ENCODE data around the gene CADM3.

CADM3 gene, protein sequence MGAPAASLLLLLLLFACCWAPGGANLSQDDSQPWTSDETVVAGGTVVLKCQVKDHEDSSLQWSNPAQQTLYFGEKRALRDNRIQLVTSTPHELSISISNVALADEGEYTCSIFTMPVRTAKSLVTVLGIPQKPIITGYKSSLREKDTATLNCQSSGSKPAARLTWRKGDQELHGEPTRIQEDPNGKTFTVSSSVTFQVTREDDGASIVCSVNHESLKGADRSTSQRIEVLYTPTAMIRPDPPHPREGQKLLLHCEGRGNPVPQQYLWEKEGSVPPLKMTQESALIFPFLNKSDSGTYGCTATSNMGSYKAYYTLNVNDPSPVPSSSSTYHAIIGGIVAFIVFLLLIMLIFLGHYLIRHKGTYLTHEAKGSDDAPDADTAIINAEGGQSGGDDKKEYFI

DNA sequence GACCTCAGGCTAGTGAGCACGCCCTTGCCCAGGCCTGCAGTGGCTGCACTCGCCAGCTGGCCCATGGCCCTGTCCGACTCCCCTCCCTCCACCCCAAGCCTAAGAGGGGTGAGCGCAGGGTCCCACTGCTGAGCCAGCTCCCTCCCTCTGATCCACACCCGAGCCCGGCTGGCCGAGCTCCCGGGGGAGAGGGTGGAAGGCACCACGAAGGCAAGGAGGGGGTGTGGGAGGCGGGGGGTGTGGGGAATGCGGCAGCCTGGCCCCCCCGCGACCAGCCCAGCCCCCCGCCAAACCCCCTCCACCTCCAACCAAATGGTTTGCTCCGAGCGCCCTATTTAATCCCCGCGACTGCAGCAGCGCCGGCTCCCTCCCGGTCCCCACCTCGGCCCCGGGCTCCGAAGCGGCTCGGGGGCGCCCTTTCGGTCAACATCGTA is at the start of gene CADM3:
TSS of gene CADM3 (plus strand) at position 362 of the 434 bp plus-strand sequence. CDS start 151 bp downstream, outside the sequence.
- DNase-seq = peak in 44 of 51 donors; percentile 7 to 92 (median 53)

DNA sequence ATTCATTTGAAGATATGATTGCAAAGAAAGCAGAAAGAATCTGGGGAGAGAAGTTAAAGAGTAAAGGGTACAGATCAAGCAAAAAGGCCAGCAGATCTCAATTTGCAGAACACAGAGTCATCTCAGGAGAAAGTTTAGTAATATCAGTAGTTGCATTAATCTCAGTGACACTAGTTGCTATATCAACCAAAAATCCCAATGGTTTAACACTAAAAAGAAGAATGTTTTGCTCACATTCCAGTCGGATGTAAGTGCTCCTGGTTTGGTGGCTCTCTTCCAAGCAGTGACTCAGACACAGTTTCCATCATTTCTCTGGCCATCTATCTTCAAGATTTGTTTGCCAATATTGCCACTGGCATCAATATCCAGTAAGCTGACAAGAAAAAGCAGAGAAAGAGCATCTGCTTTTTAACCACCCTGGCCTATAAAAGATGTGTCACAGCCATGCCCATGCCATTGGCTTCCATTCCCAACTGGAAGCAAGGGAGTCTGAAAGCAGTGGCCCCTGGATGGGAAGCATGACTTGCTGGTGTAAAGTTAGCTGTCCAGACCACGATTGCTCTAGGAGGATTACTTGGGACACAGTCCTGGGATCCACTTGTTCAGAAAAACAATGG is 49.3 kb upstream of the CADM3 start:
- no peak for DNase-seq

DNA sequence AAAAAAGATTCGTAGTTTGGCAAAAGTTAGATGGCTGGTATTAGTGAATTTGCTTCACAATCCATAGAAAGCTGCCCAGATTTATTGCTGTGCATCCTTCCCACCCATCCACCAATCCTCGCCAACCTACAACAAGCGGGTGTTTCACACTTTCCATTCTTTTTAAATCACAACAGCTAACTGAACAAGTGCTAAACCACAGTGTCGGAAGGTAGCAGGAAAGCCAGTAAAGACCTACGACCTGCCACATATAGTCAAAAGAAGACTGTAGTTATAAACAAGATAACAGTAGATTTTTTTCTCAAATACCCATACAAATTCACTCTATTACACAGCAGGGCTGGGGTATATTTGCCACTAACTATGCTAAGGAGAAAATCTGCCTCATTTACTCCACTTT is 47.8 kb upstream of the CADM3 start:
- no peak for DNase-seq

DNA sequence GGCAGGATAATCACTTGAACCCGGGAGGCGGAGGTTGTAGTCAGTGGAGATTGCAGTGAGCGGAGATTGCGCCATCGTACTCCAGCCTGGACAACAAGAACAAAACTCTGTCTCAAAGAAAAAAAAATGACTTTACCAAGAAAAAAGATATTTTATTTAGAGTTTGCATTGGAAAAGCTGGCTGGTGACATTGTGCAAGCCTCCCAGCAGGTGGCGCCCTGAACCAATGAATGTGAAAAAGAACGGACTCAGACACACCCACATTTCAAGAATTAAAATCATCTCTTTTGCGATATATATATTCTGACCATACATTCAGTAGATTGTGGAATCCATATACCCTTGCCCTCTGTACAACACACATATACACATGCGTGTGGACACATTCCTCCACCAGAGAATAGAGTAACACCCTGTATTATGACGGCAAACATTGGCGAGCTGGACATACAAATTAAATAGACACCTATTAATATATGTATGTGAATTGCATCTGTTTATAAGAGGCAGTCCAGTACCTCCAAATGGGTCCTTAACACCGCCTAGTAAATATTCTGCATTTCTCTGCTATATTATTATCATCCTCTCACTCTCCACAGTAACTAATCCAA is 39.0 kb upstream of the CADM3 start:
- peak in 37 of 51 donors; percentile 2 to 77 (median 25) for DNase-seq

DNA sequence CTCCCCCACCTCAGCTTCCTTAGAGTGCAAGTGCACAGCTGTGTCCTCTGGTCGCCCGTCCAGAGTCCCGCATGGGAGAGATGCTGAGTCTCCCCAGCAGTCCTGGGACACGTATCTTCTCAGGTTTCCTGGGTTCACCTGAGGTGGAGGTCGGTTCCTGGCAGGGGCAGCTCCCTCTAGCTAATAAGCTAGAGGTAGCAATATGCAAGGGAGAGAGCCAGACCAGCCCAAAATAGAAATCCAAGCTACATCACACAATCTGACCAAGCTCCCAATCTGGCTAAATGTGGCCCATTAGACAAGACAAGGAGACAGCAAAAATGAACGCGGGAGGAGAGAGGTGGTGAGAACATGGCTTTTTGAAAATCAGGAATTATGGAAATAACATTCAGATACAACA is 30.9 kb upstream of the CADM3 start:
- DNase-seq = no peak

DNA sequence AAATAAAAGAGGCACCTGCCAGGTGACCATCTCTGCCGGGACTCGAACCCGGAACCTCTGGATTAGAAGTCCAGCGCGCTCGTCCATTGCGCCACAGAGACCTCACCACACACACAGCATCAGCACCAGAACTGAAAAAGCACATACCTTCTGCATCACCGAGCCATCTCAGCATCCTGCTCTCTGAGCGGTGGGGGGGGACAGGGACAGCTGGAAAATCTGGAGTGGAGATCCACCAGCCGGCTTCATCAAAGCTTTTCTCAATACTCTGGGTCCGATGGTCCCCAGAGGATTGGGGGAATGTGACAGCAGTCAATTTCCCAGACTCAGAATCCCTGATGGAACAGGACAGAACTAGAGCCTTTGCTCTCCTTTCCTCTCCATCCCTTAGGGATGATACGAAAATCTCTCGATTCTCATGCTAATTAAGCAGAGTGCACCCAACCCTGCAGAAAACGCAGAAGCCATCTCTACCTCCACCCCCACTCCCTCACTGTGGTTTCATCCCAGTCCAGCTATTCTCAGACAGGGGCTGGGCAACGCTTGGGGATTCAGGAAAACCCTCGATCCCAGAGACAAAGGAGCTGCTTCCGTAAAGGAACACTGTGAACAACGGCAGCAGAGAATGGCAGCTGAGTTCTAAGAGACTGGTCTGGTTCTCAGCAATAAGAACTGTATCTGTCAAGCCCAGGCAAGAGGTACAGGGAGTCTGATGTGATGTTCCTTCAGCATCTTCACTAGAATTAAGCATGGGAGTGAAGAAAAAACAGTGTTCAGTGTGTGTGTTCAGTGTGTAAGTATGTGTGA is 29.6 kb upstream of the CADM3 start:
- peak in 44 of 51 donors; percentile 5 to 85 (median 44) for DNase-seq

DNA sequence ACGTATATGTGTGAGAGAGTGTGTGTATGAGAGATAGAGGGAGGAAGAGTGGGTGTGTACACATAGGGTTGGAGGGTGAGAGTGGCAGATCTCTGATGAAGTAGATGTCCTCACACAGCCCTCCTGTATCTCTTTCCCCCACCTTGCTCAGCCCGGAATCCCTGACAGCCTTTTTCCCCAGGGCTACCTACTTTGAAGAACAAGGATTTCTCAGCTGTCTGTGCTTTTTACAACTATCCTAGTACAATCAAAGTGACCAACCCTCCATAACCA is 29.1 kb upstream of the CADM3 start:
- peak in 2 of 51 donors; percentile 33 to 49 for DNase-seq

DNA sequence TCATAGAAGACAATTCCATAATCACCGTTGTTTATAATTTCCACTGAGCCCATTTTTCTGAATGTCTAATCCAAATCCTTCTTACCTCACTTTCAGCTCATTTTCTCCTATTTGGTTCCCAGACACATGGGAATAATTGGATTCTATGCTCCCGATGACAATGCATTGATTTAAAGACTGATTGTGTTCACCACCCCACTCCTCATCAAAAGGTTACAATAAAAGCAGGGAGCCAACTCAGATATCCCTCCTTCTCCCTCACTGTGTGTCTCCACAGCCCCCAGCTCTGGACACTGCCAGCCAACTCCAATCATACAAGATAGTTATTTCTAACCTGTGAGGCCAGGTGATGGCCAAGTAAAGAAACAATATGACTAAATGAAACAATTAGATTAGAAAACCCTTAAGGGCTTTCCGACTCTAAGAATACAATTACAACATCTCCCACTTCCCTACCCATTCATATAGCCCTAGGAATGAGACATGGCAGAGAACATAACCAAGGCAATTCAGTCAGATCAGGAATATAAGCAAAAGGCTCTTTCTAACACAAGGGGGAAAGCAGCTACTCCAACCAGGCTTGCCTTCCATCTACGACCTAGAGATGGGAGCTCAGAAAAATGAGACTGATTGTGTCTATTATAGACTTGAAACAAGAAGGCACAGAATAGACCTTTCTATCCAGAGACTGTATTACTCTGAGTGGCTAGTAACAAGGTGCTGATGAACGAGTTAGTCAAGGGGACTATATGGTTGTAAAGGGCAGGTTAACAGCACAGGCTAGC is 28.5 kb upstream of the CADM3 start:
- DNase-seq = no peak

DNA sequence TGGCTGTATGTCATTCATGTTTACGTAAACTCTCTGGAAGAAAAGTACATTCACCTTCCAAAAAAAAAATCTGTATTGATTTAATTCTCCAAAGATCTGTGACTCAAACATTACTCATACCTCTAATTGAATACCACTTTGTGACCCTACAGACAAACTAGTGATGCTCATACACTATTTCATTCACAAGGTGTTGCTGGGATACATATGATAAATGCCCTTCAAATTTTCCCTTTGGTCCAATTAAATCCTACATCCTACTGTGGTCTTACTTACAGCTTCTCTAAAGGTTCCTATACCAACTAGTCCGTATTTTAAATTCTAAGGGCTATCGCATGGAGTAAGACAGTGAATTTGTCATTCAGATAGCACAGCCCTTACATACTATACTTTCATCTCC is 26.8 kb upstream of the CADM3 start:
- no peak for DNase-seq

DNA sequence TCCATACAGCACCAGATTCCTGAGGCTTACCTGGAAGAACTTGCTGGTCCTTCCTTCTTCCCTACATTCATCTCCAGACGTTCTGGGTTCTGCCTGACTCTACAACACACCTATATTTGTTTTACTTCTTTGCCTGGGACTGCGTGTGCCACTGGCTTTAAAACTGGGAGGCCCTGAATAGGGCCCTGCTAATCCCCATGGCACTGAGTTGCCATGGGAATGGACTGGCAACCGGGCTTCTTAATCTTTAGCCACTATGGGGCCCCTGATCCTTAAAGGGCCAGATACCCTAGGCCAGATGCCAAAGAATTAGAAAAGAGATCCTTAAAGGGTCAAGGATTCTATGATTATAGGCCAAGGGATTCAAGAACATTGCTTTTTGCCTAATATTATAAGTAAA is 24.4 kb upstream of the CADM3 start:
- no peak for DNase-seq

DNA sequence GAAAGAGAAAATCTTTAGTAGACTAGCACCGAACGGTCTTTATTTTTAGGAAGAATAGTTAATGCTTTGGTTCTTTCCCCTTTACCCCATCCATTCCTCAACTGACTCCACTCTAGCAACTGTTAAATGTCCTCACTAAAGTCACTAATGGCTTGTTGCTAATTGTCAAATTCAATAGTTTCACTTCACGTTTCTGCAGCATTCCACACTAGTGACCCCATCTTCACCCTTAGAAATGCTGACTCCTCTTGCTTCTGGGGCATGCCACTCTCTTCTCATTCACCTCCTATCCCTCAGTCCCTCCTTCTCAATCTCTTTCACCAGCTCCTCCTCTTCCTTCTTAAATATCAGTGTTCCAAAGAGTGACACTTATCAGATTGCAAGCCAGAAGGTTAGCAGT is 19.4 kb upstream of the CADM3 start:
- DNase-seq = no peak

DNA sequence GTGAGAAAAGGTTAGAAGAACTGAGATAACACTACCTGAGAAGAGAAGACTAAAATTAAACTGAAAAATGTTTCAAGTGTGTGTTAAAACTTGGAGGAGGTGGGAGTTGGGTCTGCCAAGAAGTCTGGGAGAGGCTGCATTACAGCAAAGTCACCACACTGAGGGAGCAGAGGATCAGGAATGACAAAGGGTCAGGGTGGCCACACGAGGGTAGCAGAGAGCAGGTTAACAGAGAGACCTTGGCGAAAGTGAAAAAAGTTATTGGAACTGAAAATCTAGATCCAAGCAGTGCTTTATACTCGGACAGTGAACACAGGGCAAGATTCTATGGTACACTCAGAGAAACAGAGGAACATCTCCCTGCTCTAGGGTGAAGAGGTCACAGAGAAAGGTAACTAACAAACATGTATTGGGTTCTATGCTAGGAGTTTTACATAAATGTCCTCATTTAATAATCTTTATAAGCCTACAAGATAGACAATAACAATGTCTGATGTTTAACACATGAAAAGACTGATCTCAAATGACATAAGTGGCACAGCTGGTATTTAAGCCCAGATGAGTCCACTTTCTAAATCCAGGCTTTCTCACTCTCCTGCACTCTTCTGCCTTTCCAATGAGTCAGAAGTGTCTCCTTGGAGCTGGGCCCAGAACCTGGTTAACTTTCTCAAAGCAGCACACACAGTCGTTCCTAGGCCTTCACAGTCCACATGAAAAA is 10.3 kb upstream of the CADM3 start:
- peak in 47 of 51 donors; percentile 8 to 80 (median 53) for DNase-seq

DNA sequence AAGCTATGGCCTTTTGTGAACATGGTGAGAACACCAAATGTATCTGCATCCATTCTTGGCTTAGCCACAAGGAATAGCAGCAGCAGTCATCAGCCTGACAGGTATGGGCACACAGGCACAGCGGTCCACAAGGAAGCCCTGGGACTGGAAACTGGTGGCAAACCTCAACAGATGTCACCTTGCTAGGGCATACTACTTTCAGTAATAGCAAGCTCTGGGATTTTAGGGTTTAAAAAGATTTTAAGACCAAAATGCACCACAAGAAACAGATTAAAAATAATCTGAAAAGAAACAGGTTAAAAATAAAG is 9.7 kb upstream of the CADM3 start:
- DNase-seq = no peak

DNA sequence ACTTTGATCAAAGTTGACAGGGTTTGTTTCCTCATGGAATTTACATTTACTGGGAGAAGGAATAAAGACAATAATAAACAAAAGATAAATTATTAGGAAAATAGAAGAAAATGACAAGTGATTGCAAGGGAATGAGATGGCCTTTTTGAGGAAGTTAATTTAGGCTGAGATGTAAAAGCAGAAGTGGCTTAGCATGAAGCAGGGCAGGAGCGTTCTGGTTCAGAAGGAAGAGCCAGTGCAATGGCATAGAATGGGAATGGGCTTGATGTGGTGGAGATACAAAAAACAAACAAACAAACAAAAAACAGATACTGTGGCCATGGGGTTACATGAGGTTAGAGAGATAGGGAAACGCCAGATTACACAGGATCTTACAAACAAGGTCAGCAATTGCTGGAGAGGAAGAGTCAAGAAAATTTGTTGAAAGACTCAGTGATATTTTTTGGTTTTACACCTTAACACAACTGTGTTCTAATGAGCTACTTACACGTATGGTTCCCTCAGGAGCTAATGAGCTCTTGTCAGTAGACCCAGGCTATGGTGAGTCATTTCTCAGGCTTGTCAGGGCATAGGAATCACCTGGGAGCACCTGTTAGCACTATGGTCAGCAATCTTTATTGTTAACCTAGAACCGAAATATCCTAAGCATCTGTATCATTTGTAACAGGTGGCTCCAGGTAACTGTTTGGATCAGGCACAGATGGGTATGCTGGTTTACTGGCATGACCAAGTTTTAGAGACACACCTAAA is 8.7 kb upstream of the CADM3 start:
- no peak for DNase-seq

DNA sequence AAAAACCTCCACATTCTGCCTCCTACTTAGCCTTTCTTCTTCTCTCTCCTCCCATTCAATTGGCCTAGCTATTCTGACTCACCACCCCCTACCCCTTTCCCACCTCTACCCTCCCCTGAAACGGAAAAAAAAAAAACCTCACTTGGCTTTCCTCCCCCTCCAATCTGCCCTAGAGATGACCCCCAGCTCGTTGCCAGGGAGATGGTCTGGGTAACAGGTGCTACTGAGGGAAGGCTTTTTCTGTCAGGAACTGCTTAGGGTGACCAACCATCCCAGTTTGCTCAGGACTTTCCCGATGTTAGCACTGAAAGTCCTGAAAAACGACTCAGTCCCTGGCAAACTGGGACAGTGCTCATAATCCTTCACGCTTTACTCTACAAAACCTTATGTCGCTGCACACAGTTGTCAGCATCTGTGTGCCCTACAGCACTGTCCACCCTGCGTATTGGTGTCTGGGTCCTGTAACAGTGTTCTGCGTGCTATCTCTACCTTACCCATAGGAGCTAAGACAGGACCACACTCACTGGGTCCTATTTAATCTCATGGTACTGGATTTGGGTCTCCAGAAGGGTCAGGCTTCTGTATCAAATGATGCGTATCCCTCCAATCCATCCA is 7.7 kb upstream of the CADM3 start:
- DNase-seq = no peak

DNA sequence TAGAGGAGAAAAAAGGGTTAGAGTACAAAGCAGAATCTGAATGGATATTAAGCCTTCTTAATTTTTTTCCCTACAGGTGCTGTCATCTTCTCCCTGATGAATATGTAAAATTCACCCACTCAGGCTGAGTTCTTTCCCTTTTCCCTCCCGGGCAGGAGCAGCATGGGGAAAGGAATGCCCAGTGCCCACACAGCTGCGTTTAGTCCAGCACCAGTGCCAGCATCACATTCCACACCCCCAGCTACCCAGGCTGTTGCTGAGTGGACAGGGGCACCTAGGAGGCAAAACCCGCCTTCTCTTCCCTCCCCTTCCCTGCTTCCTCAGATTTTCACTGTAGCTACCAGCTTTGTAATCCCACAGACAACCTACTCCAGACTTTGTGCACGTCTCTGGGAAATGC is 3.4 kb upstream of the CADM3 start:
- DNase-seq = peak in 2 of 51 donors; percentile 5 to 33

DNA sequence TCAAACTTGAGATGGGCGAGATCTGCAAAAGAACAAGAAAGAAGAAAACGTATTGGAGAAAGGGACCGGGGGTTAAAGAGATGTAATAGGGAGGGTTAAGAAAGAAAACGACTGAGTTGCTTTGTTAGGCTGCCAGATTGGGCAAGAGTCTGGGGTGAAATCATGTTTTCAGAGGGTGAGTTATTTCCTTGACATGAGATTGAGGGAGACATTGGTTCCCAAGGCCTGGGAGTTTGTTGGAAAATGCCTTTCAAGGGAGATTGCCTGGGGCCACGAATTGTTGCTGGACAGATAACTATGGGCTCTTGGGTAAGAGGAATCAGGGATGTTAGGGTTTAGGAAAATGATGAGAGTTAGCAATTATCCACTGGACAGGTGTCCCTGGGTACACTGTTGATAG is 776 bp upstream of the CADM3 start:
- no peak for DNase-seq

DNA sequence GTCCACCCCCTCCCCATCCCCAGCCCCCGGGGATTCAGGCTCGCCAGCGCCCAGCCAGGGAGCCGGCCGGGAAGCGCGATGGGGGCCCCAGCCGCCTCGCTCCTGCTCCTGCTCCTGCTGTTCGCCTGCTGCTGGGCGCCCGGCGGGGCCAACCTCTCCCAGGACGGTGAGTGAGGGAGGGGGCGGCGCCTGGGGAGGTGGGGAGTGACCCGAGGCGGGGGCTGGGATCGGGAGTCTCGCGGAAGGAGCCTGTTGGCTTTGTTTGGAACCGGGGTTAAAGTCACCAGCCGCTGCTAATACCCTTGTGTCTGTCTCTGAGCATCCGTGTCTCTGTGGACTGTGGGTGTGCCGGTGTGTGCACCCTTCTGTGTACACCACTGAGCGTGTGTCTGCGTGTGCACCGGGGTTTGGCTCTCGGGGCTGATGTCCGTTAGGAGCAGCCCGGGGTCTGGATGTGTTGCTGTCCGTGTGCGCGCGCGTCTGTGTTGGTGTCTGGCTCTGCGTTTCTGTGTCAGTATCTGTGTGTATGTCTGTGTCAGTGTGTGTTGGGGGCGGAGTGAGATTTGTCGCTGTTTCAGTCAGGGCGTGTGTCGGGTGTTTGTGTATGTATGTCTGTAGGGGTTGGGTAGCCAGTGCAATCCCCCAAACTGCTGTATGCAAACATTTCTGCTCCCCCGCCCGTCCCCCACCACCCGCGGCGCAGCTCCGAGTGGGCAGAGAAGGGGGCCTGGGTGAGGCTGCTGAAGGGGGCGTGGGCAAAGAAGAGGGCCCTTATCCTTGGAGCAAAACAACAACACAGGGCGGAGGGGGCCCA is 480 bp downstream of the CADM3 start:
- peak in 26 of 51 donors; percentile 22 to 73 (median 50) for DNase-seq
